Measurements from ENCODE around the gene FRMD4B.

FRMD4B gene

DNA sequence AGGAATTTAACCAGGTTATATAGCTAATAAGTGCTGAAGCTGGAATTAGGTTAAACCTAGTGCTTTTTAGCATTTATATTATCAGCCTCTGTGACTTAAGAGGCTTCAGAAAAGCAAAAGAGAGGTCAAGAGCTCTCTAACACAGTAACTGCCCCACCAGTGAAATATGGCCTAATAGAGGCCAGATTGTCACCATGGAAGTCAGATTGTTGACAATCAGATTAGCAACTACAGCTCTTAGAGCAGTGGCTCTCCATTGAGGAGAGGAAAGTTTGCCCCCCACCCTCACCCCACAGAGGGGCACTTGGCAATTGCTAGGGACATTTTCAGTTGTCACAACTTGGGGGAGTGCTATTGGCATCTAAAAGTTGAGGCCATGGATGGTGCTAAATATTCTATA lies 240.2 kb downstream of the FRMD4B start:
- Histone ChIP-seq H3K4me1 (ENCODE audit: insufficient read depth, low read length, severe bottlenecking) (no peaks in the 10 kb centered on the region), H3K9me2 (ENCODE audit: low read depth, low read length) (no peaks in the 10 kb centered on the region), H2AFZ (ENCODE audit: low read length) (no peak overlapping the region), H3F3A (ENCODE audit: insufficient read depth, low read length) (no peaks in the 10 kb centered on the region), H3K36me3 (ENCODE audit: insufficient read depth, low read length) (no peaks in the 10 kb centered on the region), H3K27me3 (ENCODE audit: insufficient read depth, low read length) (no peaks in the 10 kb centered on the region), H3K4me2 (ENCODE audit: low read length) (no peak overlapping the region), H3K4me3 (ENCODE audit: low read depth, low read length, poor library complexity, severe bottlenecking) (no peak overlapping the region), H3K9ac (ENCODE audit: low read length) (no peak overlapping the region), H4K20me1 (ENCODE audit: insufficient read depth, low read length) (no peaks in the 10 kb centered on the region), H3K9me3 (ENCODE audit: low read length) (no peaks in the 10 kb centered on the region), H3K79me2 (ENCODE audit: insufficient read depth, low read length) (no peaks in the 10 kb centered on the region), H3K27ac (ENCODE audit: low read depth, low read length, poor library complexity, severe bottlenecking) (no peak overlapping the region)
- TF ChIP-seq EZH2 (IDR thresholded peaks at IDR 0.05; ENCODE audit: borderline replicate concordance, low read length) = no peak
- TF ChIP-seq, protein P1, sequence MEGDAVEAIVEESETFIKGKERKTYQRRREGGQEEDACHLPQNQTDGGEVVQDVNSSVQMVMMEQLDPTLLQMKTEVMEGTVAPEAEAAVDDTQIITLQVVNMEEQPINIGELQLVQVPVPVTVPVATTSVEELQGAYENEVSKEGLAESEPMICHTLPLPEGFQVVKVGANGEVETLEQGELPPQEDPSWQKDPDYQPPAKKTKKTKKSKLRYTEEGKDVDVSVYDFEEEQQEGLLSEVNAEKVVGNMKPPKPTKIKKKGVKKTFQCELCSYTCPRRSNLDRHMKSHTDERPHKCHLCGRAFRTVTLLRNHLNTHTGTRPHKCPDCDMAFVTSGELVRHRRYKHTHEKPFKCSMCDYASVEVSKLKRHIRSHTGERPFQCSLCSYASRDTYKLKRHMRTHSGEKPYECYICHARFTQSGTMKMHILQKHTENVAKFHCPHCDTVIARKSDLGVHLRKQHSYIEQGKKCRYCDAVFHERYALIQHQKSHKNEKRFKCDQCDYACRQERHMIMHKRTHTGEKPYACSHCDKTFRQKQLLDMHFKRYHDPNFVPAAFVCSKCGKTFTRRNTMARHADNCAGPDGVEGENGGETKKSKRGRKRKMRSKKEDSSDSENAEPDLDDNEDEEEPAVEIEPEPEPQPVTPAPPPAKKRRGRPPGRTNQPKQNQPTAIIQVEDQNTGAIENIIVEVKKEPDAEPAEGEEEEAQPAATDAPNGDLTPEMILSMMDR (IDR thresholded peaks at IDR 0.05; ENCODE audit: low read length) = no peak

DNA sequence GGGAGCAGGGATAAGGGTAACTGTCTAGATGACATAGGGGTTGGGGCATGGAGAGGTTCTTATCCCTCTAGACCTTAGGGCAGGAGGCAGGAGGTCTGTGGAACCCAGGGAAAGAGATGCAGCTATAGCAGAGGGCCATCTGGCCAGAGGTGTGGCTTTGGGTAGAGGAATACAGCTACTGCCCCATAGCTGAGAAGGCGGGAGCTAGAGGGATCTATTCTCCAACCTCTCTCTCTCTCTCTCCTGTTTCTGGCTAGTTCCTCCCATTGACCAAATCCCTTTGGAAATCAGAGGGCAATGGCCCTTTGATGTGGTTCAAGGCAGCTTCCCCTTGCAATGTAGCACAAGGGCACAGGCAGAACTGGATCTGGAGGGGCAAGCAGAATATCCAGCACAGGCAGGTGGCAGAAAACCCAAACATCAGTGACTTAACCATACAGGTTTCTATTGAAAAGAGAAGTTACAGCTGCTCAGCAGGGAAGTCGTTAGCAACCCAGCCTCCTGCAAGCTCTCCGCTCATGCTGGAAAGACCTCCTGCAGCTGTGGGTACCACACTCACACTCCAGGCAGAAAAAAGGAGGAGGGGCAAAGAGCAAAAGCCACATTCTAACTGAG lies 241.2 kb downstream of the FRMD4B start:
- Histone ChIP-seq H3K4me2 (ENCODE audit: low read length) (no peak overlapping the region), H2AFZ (ENCODE audit: low read length) (no peak overlapping the region), H3K79me2 (ENCODE audit: insufficient read depth, low read length) (no peaks in the 10 kb centered on the region), H3K4me3 (ENCODE audit: low read depth, low read length, poor library complexity, severe bottlenecking) (no peak overlapping the region), H3K9ac (ENCODE audit: low read length) (no peak overlapping the region), H3K36me3 (ENCODE audit: insufficient read depth, low read length) (no peaks in the 10 kb centered on the region), H3K9me3 (ENCODE audit: low read length) (no peaks in the 10 kb centered on the region), H3K4me1 (ENCODE audit: insufficient read depth, low read length, severe bottlenecking) (no peaks in the 10 kb centered on the region), H4K20me1 (ENCODE audit: insufficient read depth, low read length) (no peaks in the 10 kb centered on the region), H3K27me3 (ENCODE audit: insufficient read depth, low read length) (no peaks in the 10 kb centered on the region), H3K27ac (ENCODE audit: low read depth, low read length, poor library complexity, severe bottlenecking) (no peak overlapping the region), H3F3A (ENCODE audit: insufficient read depth, low read length) (no peaks in the 10 kb centered on the region), H3K9me2 (ENCODE audit: low read depth, low read length) (no peaks in the 10 kb centered on the region)
- no peak for TF ChIP-seq EZH2 (IDR thresholded peaks at IDR 0.05; ENCODE audit: borderline replicate concordance, low read length)
- TF ChIP-seq, protein P1 (IDR thresholded peaks at IDR 0.05; ENCODE audit: low read length) = no peak

DNA sequence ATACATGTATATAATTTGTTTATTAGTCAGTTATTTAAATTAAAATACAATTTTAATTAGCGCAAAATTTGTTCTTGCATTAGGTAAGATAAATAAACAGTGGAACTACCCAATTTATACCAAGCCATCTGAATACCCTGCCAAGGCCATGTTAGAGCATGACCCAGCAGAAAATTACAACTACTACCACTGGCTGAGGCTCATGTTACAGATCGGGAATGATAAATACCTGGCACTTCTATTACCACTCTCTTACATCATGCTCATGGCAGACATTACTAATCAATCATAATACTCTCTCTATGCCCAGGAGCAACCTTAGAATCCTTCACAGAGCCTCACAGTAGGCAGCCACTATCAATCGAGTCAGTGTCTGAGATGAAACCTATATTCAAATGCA lies 242.3 kb downstream of the FRMD4B start:
- Histone ChIP-seq H3K9ac (ENCODE audit: low read length) (no peak overlapping the region), H3K9me3 (ENCODE audit: low read length) (no peaks in the 10 kb centered on the region), H3K4me1 (ENCODE audit: insufficient read depth, low read length, severe bottlenecking) (no peaks in the 10 kb centered on the region), H3K79me2 (ENCODE audit: insufficient read depth, low read length) (no peaks in the 10 kb centered on the region), H3F3A (ENCODE audit: insufficient read depth, low read length) (no peaks in the 10 kb centered on the region), H3K9me2 (ENCODE audit: low read depth, low read length) (no peaks in the 10 kb centered on the region), H3K4me3 (ENCODE audit: low read depth, low read length, poor library complexity, severe bottlenecking) (no peak overlapping the region), H3K4me2 (ENCODE audit: low read length) (no peak overlapping the region), H3K27me3 (ENCODE audit: insufficient read depth, low read length) (no peaks in the 10 kb centered on the region), H3K27ac (ENCODE audit: low read depth, low read length, poor library complexity, severe bottlenecking) (no peak overlapping the region), H3K36me3 (ENCODE audit: insufficient read depth, low read length) (no peaks in the 10 kb centered on the region), H4K20me1 (ENCODE audit: insufficient read depth, low read length) (no peaks in the 10 kb centered on the region), H2AFZ (ENCODE audit: low read length) (no peak overlapping the region)
- TF ChIP-seq EZH2 (IDR thresholded peaks at IDR 0.05; ENCODE audit: borderline replicate concordance, low read length) = no peak
- TF ChIP-seq, protein P1 (IDR thresholded peaks at IDR 0.05; ENCODE audit: low read length) = no peak

All from OCI-LY1 (cell line).